ENCODE measurements around the gene GNAQ.

DNA sequence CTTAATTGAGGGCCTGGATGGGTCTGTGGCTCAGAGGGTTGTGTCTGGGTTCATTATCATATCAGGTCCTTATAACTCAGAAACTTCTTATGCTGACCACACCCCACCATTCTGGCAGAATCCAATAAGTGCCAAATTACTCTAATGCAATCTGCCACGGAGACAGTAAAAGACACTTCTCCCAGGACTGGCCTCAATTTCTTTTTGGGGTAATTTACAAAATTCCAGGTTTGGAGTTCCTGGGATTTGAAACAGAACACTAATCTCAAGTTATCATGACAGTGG, 187.8 kb downstream of the GNAQ start:
- TF ChIP-seq, protein P1, sequence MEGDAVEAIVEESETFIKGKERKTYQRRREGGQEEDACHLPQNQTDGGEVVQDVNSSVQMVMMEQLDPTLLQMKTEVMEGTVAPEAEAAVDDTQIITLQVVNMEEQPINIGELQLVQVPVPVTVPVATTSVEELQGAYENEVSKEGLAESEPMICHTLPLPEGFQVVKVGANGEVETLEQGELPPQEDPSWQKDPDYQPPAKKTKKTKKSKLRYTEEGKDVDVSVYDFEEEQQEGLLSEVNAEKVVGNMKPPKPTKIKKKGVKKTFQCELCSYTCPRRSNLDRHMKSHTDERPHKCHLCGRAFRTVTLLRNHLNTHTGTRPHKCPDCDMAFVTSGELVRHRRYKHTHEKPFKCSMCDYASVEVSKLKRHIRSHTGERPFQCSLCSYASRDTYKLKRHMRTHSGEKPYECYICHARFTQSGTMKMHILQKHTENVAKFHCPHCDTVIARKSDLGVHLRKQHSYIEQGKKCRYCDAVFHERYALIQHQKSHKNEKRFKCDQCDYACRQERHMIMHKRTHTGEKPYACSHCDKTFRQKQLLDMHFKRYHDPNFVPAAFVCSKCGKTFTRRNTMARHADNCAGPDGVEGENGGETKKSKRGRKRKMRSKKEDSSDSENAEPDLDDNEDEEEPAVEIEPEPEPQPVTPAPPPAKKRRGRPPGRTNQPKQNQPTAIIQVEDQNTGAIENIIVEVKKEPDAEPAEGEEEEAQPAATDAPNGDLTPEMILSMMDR (IDR thresholded peaks at IDR 0.05), result no peak
- TF ChIP-seq ZNF396 (CRISPR knock-in tag; IDR thresholded peaks at IDR 0.05; ENCODE audit: borderline replicate concordance), result no peak
- TF ChIP-seq NFE2L1 (CRISPR knock-in tag; IDR thresholded peaks at IDR 0.05), result no peak
- no peak for TF ChIP-seq HMGA2 (CRISPR knock-in tag; IDR thresholded peaks at IDR 0.05)
- TF ChIP-seq CREB1 (CRISPR knock-in tag; IDR thresholded peaks at IDR 0.05), result no peak
- no peak for TF ChIP-seq ATF1 (CRISPR knock-in tag; IDR thresholded peaks at IDR 0.05)
- TF ChIP-seq CREM (CRISPR knock-in tag; IDR thresholded peaks at IDR 0.05), result no peak
- no peak for TF ChIP-seq FOXK1 (CRISPR knock-in tag; IDR thresholded peaks at IDR 0.05)
- TF ChIP-seq NR3C1 (CRISPR knock-in tag; conservative IDR thresholded peaks at IDR 0.05; ENCODE audit: low read depth), result no peak
- TF ChIP-seq TEAD1 (CRISPR knock-in tag; IDR thresholded peaks at IDR 0.05), result no peak
- TF ChIP-seq, protein P2, sequence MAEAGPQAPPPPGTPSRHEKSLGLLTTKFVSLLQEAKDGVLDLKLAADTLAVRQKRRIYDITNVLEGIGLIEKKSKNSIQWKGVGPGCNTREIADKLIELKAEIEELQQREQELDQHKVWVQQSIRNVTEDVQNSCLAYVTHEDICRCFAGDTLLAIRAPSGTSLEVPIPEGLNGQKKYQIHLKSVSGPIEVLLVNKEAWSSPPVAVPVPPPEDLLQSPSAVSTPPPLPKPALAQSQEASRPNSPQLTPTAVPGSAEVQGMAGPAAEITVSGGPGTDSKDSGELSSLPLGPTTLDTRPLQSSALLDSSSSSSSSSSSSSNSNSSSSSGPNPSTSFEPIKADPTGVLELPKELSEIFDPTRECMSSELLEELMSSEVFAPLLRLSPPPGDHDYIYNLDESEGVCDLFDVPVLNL (CRISPR knock-in tag; IDR thresholded peaks at IDR 0.05; ENCODE audit: borderline replicate concordance, low read depth), result no peak

Data from WTC11 (cell line).